ENCODE data around the gene MINDY3.

DNA sequence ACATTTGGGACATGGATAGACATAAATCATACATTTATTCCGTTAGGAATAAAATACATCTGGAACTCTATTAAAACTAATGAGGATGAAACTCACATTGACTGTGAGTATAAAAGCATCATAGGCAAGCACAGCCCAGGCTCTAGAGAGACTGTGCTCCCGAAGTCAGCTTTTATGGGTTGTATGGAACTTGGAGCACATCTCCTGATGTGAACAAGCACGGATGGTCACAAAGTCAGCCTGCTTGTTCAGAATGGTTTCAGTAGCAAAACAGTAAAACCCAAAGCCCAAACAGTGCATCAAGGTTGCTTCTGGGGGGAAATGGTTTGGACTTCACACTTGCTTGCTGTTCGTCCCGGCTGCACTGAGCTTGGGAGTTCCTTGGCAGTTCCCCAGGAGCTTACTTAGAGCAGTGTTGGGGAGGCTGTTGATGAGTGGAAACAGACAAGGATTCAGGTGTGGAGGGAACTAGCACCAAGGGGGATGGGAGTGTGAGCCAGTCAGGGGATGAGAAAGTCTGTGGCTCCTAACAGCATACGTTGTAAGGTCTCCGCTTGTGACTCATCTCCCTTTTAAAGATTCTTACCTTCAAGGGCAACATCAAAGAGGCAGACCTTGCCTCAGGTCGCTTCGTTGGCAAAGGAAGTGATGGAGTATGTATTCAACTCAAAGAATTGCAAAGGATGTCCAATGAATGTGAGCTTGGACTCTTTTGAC, 120.9 kb downstream of the MINDY3 start:
- TF ChIP-seq POLR2A (IDR thresholded peaks at IDR 0.05; ENCODE audit: low read depth, low read length) (no peak), PAX5 (IDR thresholded peaks at IDR 0.05; ENCODE audit: insufficient read depth, low read length, severe bottlenecking) (no peak), POLR2AphosphoS5 (IDR thresholded peaks at IDR 0.05; ENCODE audit: low read depth, low read length) (no peak)
